WTC11 (cell line): ENCODE results near the gene SCYGR1. TPM values are rescaled to one million over a fixed set of nuclear protein-coding genes. Genes with fewer than 3 reads are reported as not detected.

ENCODE experiments used
- total RNA-seq: library from RNA; stranded (reverse); gene quantifications from 3 replicates; pipeline ENCODE4 v1.2.3, GENCODE V29; 2021

SCYGR1 gene
- total RNA-seq, 1 experiment from 2014 or later, result not detected

Other genes starting within 250 kb of the SCYGR1 start
- 1.9 to 3.1 TPM (median 1.9 TPM) in 3 replicates for gene COL4A4, start 223.7 kb downstream of the SCYGR1 start, total RNA-seq
- 0.53 to 1.1 TPM (median 0.90 TPM) in 3 replicates for gene COL4A3, start 223.3 kb downstream of the SCYGR1 start, total RNA-seq
- 74.4 to 78.5 TPM (median 78.2 TPM) in 3 replicates for gene MFF, start 62.7 kb downstream of the SCYGR1 start, total RNA-seq
- not detected in 3 replicates for gene TM4SF20, start 8.6 kb downstream of the SCYGR1 start, total RNA-seq
- 77.5 to 82.1 TPM (median 81.3 TPM) in 3 replicates for gene AGFG1, start 84.2 kb upstream of the SCYGR1 start, total RNA-seq
- gene SCYGR2, start 210.9 kb upstream of the SCYGR1 start, total RNA-seq, result not detected in 3 replicates
- gene SCYGR3, start 226.9 kb upstream of the SCYGR1 start, total RNA-seq, result not detected in 3 replicates
- not detected in 3 replicates for gene SCYGR4, start 229.5 kb upstream of the SCYGR1 start, total RNA-seq